Loucy (cell line): Measurements from ENCODE around the gene TAF10.

Source experiments
- H2AFZ ChIP-seq: fragments of 200-600 bp; sonication (generic); 2 replicates; pipeline ENCODE4 v1.6.0; 2016; ENCODE audit warnings: antibody characterized with exemption, mild to moderate bottlenecking, low read length, moderate library complexity
- H3F3A ChIP-seq: fragments of 200-600 bp; 2 replicates; pipeline ENCODE4 v1.6.0; 2016; ENCODE audit warnings: antibody characterized with exemption, low read depth, mild to moderate bottlenecking
- H3K27me3 ChIP-seq: fragments of 200-600 bp; sonication (generic); 2 replicates; pipeline ENCODE4 v1.6.1; 2014; ENCODE audit warnings: low read length, mild to moderate bottlenecking; ENCODE audit not compliant: insufficient read depth, poor library complexity, severe bottlenecking
- H3K36me3 ChIP-seq: fragments of 200-600 bp; sonication (generic); 2 replicates; pipeline ENCODE4 v1.6.1; 2016; ENCODE audit warnings: low read length; ENCODE audit not compliant: insufficient read depth
- H3K4me1 ChIP-seq: fragments of 200-600 bp; sonication (generic); 2 replicates; pipeline ENCODE4 v1.5.1; 2014; ENCODE audit warnings: low read length, mild to moderate bottlenecking; ENCODE audit not compliant: insufficient read depth, poor library complexity, severe bottlenecking
- H3K4me2 ChIP-seq: fragments of 200-600 bp; sonication (generic); 2 replicates; pipeline ENCODE4 v1.6.0; 2014; ENCODE audit warnings: antibody characterized with exemption, low read length, low read depth, mild to moderate bottlenecking; ENCODE audit not compliant: poor library complexity, severe bottlenecking
- H3K4me3 ChIP-seq: fragments of 200-600 bp; sonication (generic); 2 replicates; pipeline ENCODE4 v1.5.1; 2014; ENCODE audit warnings: low read length, mild to moderate bottlenecking, mixed read lengths; ENCODE audit not compliant: poor library complexity, severe bottlenecking
- H3K79me2 ChIP-seq: fragments of 200-600 bp; sonication (generic); 2 replicates; pipeline ENCODE4 v1.6.1; 2014; ENCODE audit warnings: low read length; ENCODE audit not compliant: insufficient read depth
- H3K9ac ChIP-seq: fragments of 200-600 bp; sonication (generic); 2 replicates; pipeline ENCODE4 v1.6.0; 2014; ENCODE audit warnings: mild to moderate bottlenecking, low read depth, low read length, moderate library complexity; ENCODE audit not compliant: poor library complexity, severe bottlenecking
- H3K9me2 ChIP-seq: fragments of 200-600 bp; sonication (generic); replicated peaks from 2 replicates; pipeline ENCODE4 v1.6.1; 2016; ENCODE audit warnings: low read depth, low read length, mixed read lengths
- H3K9me3 ChIP-seq: fragments of 200-600 bp; sonication (generic); 2 replicates; pipeline ENCODE4 v1.6.1; 2014; ENCODE audit warnings: mild to moderate bottlenecking, antibody characterized with exemption, low read length, low read depth; ENCODE audit not compliant: insufficient read depth
- H4K20me1 ChIP-seq: fragments of 200-600 bp; sonication (generic); 2 replicates; pipeline ENCODE4 v1.6.0; 2014; ENCODE audit warnings: antibody characterized with exemption, low read length, mild to moderate bottlenecking; ENCODE audit not compliant: insufficient read depth, poor library complexity, severe bottlenecking
- EZH2phosphoT487 ChIP-seq: fragments of 200-600 bp; IDR thresholded peaks from 2 replicates; pipeline ENCODE4 v1.6.1; 2018; ENCODE audit warnings: antibody characterized with exemption, mild to moderate bottlenecking, moderate library complexity, borderline replicate concordance
- TF ChIP-seq, protein P1 (sequence below): fragments of 200-600 bp; sonication (generic); conservative IDR thresholded peaks from 2 replicates; pipeline ENCODE4 v1.5.1; 2014; ENCODE audit warnings: mild to moderate bottlenecking, antibody characterized with exemption, low read length

The TAF10 gene

GRCh38 chr11:6583584-6583983 lies 28.4 kb downstream of the TAF10 start:
- Histone ChIP-seq H3K27me3 (no peaks in the 10 kb centered on the region), H2AFZ (no peak overlapping the region), H4K20me1 (no peaks in the 10 kb centered on the region), H3K4me1 (no peaks in the 10 kb centered on the region), H3K36me3 (0 out of 2 replicates have a peak, but pooled peaks cover 3% of the 10 kb centered on the region), H3F3A (no peaks in the 10 kb centered on the region), H3K9ac (no peak overlapping the region), H3K4me3 (no peak overlapping the region), H3K9me3 (peaks cover 7% of the 10 kb centered on the region; the same call in 1 of the 2 replicates), H3K79me2 (no peaks in the 10 kb centered on the region), H3K4me2 (no peak overlapping the region), H3K9me2 (no peaks in the 10 kb centered on the region)
- TF ChIP-seq EZH2phosphoT487: no peak
- TF ChIP-seq, protein P1, sequence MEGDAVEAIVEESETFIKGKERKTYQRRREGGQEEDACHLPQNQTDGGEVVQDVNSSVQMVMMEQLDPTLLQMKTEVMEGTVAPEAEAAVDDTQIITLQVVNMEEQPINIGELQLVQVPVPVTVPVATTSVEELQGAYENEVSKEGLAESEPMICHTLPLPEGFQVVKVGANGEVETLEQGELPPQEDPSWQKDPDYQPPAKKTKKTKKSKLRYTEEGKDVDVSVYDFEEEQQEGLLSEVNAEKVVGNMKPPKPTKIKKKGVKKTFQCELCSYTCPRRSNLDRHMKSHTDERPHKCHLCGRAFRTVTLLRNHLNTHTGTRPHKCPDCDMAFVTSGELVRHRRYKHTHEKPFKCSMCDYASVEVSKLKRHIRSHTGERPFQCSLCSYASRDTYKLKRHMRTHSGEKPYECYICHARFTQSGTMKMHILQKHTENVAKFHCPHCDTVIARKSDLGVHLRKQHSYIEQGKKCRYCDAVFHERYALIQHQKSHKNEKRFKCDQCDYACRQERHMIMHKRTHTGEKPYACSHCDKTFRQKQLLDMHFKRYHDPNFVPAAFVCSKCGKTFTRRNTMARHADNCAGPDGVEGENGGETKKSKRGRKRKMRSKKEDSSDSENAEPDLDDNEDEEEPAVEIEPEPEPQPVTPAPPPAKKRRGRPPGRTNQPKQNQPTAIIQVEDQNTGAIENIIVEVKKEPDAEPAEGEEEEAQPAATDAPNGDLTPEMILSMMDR: no peak

- Histone ChIP-seq H3F3A (no peaks in the 10 kb centered on the region), H3K27me3 (no peaks in the 10 kb centered on the region), H3K79me2 (no peaks in the 10 kb centered on the region), H3K36me3 (0 out of 2 replicates have a peak, but pooled peaks cover 3% of the 10 kb centered on the region), H3K4me3 (no peak overlapping the region), H3K4me1 (peaks cover 5% of the 10 kb centered on the region), H3K4me2 (no peak overlapping the region), H2AFZ (no peak overlapping the region), H3K9me2 (no peaks in the 10 kb centered on the region), H3K9ac (no peak overlapping the region), H4K20me1 (no peaks in the 10 kb centered on the region), H3K9me3 (peaks cover 7% of the 10 kb centered on the region; the same call in 1 of the 2 replicates)
- TF ChIP-seq EZH2phosphoT487: no peak
Observed at GRCh38 chr11:6579681-6580080, 32.3 kb downstream of the TAF10 start.

DNA sequence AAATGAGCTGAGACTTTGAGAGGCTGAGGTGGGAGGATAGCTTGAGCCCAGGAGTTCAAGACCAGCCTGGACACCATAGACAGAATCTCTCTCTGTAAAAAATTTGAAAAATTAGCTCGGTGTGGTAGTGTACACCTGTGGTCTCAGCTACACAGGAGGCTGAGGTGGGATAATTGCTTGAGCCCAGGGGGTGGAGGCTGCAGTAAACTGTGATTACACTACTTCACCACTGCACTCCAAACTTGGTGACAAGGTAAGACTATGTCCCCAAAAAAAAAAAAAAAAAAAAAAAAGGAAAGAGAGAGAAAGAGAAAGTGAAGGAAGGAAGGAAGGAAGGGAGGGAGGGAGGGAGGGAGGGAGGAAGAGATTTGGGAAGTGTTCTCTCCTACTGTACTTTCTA lies 33.9 kb downstream of the TAF10 start:
- H3K79me2 ChIP-seq: no peaks in the 10 kb centered on the region
- no peak overlapping the region for H2AFZ ChIP-seq
- H3F3A ChIP-seq: no peaks in the 10 kb centered on the region
- no peak for TF ChIP-seq EZH2phosphoT487
- TF ChIP-seq, protein P1: no peak
- no peaks in the 10 kb centered on the region for H3K9me3 ChIP-seq
- H4K20me1 ChIP-seq: no peaks in the 10 kb centered on the region
- no peaks in the 10 kb centered on the region for H3K27me3 ChIP-seq
- H3K9ac ChIP-seq: no peak overlapping the region
- peaks cover 5% of the 10 kb centered on the region for H3K4me1 ChIP-seq
- H3K9me2 ChIP-seq: no peaks in the 10 kb centered on the region
- no peak overlapping the region for H3K4me2 ChIP-seq
- no peaks in the 10 kb centered on the region for H3K36me3 ChIP-seq
- no peak overlapping the region for H3K4me3 ChIP-seq
